Left cardiac atrium (tissue), 4 donors: ENCODE results near the gene UBE2D4. TPM values are rescaled to one million over a fixed set of nuclear protein-coding genes. Genes with fewer than 3 reads are reported as not detected.
A peak's percentile ranks its signal among the peaks of the same experiment; 100 is the strongest.
"Not testable (repeated sequence)": the region's sequence is repeated elsewhere in the genome, so short reads cannot be mapped to it uniquely, and the experiment has no call there.

Source experiments
- ATAC-seq, 2 donors: fragments of 200-7000 bp; cut with Tn5 transposase; one replicate each; pipeline ENCODE4 v1.9.1; 2020; ENCODE audit warnings: mild to moderate bottlenecking in 2 of 2, moderate library complexity in 2 of 2
- DNase-seq: peaks from one replicate; pipeline ENCODE4 v3.0.0-alpha.2; 2020
- intact Hi-C, 2 donors: fragments of 100-400 bp; cut with DNase I; formaldehyde crosslinking; loops; one replicate each; pipeline versions ENCODE4 v1.14.1 to v1.15.1; 2022 to 2023
- total RNA-seq, 2 donors: library from RNA; stranded (reverse); fragmentation: NEBNext Ultra II Directional; extraction: Animal tissue kit (Norgen Biotek cat#: 25700); gene quantifications; one replicate each; pipeline ENCODE4 v1.2.1, GENCODE V29; 2021
- donor health status: DM: no; HTN: yes; CAD: no.
- donor health status: DM: no; HTN: yes; CAD: no; lungs with severe emphysema.
- donor health status: DM: yes; HTN: yes; CAD: no.
- donor health status: Dilated cardiomyopathy.

Gene UBE2D4
- total RNA-seq, 2 donors from 2014 or later: 38.8 to 40.7 TPM

- no peak for ATAC-seq
- no peak for DNase-seq
- intact Hi-C loops: no loop called here
Measured at GRCh38 chr7:43952028-43952427, 25.8 kb downstream of the UBE2D4 start.

- no peak for DNase-seq
- ATAC-seq: no peak
- intact Hi-C loops: no loop called here
Measured at GRCh38 chr7:43953071-43953470, 26.8 kb downstream of the UBE2D4 start.

GRCh38 chr7:43954524-43955228 lies 28.4 kb downstream of the UBE2D4 start:
- intact Hi-C loops: no loop called here
- ATAC-seq: peak; percentile 30 to 47
- DNase-seq: no peak

- DNase-seq (no peak), ATAC-seq (no peak)
- intact Hi-C loops: no loop called here
Measured at GRCh38 chr7:43956027-43956426, 29.8 kb downstream of the UBE2D4 start.

GRCh38 chr7:43960933-43961332 lies 34.7 kb downstream of the UBE2D4 start:
- intact Hi-C loops: no loop called here
- DNase-seq (no peak), ATAC-seq (no peak)

GRCh38 chr7:43966392-43966791 lies 40.2 kb downstream of the UBE2D4 start:
- ATAC-seq, intact Hi-C loops, DNase-seq: not testable (repeated sequence)

GRCh38 chr7:43968172-43969040 lies 42.2 kb downstream of the UBE2D4 start:
- intact Hi-C loops, DNase-seq: not testable (repeated sequence)
- ATAC-seq: peak; percentile 17 to 84

- DNase-seq, intact Hi-C loops, ATAC-seq: not testable (repeated sequence)
Measured at GRCh38 chr7:43969586-43969985, 43.4 kb downstream of the UBE2D4 start.

GRCh38 chr7:43970698-43971097 lies 44.5 kb downstream of the UBE2D4 start:
- ATAC-seq, intact Hi-C loops, DNase-seq: not testable (repeated sequence)

- DNase-seq, intact Hi-C loops: not testable (repeated sequence)
Measured at GRCh38 chr7:43974033-43974573, 47.9 kb downstream of the UBE2D4 start.

GRCh38 chr7:43974725-43975482 lies 48.7 kb downstream of the UBE2D4 start:
- ATAC-seq, intact Hi-C loops, DNase-seq: not testable (repeated sequence)

More at GRCh38 chr7:43974033-43974573, 47.9 kb downstream of the UBE2D4 start:
- ATAC-seq: not testable (repeated sequence)

- ATAC-seq (no peak), DNase-seq (no peak)
- intact Hi-C loops: no loop called here
Measured at GRCh38 chr7:43977525-43977924, 51.3 kb downstream of the UBE2D4 start.

- intact Hi-C loops, DNase-seq: not testable (repeated sequence)
- peak in 1 of 2 donors; percentile 28 for ATAC-seq
Measured at GRCh38 chr7:43978102-43978501, 51.9 kb downstream of the UBE2D4 start.

- intact Hi-C loops, DNase-seq, ATAC-seq: not testable (repeated sequence)
Measured at GRCh38 chr7:43982848-43983247, 56.6 kb downstream of the UBE2D4 start.

- ATAC-seq, intact Hi-C loops, DNase-seq: not testable (repeated sequence)
Measured at GRCh38 chr7:43983736-43984135, 57.5 kb downstream of the UBE2D4 start.

GRCh38 chr7:43985904-43986864 lies 59.9 kb downstream of the UBE2D4 start:
- intact Hi-C loops: not testable (repeated sequence)
- ATAC-seq: peak; percentile 87 to 88
- peak; percentile 70 for DNase-seq

GRCh38 chr7:43987476-43987875 lies 61.2 kb downstream of the UBE2D4 start:
- intact Hi-C loops, DNase-seq, ATAC-seq: not testable (repeated sequence)
